Hepatocyte (in vitro differentiated cells): ENCODE data around the gene LRP1B.

ENCODE experiments used
- CTCF ChIP-seq: fragments of 200-600 bp; sonication (generic); IDR thresholded peaks from 2 replicates; pipeline ENCODE4 v1.5.1; 2016; ENCODE audit warnings: antibody characterized with exemption, mild to moderate bottlenecking; ENCODE audit not compliant: poor library complexity
- EZH2phosphoT487 ChIP-seq: fragments of 200-600 bp; sonication (generic); IDR thresholded peaks from one replicate; pipeline ENCODE4 v1.6.1; 2018; ENCODE audit warnings: antibody characterized with exemption, mild to moderate bottlenecking, low read depth, moderate library complexity; ENCODE audit not compliant: unreplicated experiment, severe bottlenecking

- TF ChIP-seq CTCF (no peak), EZH2phosphoT487 (no peak)
Measured at GRCh38 chr2:140895378-140895777, 1235.4 kb downstream of the LRP1B start.
